LoVo (cell line): ENCODE results near the gene MCF2.

Experiments used
- DNase-seq: peaks from one replicate; pipeline ENCODE4 v3.0.0-alpha.2; 2016; ENCODE audit warnings: low spot score

The MCF2 gene

DNA sequence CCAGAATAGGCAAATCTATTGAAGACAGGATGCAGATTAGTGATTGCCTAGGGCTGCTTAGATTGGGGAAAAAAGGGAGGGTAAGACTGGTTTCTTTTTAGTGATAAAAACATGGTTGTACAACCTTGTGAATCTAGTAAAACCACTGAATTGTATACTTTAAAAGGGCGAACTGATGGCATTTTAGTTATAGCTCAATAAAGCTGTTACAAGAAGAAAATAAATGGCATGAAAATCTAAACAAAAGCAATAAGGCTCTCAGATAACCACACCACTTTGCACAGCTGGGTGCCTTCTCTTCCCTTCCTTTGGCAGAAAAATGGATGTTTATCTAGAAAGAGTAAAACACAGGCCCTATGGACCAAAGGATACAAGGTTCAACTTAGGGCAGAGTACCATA lies 107.9 kb downstream of the MCF2 start:
- DNase-seq, result no peak

DNA sequence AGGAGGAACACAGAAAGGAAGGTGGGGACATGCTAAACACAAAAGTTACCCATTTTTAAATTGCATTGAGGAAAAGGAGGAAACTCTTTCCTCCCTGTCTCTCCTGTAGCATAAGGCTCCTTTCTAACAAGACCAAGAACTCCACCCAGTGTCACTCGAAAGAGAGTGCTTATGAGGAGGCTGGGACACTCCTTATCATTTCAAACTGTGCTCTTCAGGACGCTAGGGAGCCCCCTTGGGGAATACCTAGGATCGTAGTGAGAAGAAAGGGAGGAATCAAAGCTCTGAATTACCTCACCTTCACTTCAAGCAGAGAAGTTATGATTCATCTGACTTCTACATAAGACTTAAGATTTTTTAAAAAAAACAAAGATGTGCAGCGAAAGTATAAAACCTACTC lies 111.9 kb downstream of the MCF2 start:
- no peak for DNase-seq

DNA sequence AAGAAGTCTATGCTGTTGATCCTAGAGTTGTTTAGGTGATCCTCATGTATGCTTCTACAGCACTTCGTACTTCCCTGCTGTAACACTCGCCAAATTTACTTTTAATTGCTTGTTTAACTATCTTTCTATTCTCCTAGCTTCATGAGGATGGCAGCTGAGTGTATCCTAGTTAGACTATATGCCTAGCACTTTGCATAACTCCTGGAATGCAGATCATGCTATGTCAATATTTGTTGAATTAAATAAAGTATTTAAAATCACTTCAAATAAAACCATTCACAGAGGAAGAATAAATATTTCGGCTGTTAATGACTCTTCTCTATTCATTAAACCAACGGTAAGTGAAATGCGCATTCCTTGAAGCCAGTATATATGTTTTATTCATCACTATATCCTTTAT lies 122.4 kb downstream of the MCF2 start:
- DNase-seq, result no peak

DNA sequence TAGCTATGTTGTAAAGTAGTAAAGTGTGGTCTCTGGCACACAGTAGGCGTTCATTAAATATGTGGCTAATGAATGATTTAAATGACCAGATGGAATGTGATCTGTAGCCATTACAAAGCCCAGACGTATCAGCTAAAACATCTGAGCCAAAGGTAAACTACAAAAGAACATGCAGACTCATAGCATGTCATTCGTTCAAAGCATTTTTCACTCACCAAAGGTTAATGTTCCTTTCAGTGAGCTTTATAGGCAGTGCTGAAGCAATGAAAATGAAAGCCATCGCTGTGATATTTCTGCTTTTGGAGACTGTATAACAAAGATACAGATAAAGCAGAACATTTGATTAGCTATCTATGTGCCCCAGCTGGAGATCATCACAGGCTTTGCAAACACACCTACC lies 126.9 kb downstream of the MCF2 start:
- DNase-seq, result no peak

DNA sequence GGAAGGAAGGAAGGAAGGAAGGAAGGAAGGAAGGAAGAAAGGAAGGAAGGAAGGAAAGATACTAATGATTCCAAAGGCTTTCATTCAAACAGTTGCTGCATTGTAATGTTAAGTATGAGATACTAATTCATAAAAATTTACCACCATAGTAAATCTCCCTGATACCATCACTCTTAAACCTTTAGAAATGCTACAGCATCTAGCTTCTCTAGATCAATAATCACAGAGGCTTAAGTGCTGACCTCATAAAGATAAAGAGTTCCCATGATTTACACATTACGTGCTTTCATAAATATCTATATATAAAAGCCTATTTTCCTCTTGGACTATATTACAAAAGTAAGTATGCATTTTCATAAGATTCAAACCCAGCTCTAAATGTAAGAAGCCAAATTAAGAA lies 141.0 kb downstream of the MCF2 start:
- no peak for DNase-seq

DNA sequence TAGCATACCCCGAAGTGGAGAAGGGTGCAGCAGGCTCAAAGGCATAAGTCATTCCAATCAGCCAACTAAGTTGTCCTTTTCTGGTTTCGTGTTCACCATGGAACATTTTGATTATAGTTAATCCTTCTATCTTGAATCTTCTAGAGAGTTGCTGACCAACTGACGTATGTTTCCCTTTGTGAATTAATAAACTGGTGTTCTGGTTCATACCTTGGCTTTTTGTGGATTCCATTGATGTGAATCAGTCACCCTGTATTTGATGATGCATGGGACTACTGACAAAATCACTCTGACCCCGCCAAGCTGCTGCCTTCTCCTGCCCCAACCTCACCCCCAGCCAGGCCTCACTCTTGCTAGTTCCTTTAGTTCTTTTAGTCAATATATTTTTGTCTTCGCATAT lies 144.7 kb downstream of the MCF2 start:
- DNase-seq, result no peak

DNA sequence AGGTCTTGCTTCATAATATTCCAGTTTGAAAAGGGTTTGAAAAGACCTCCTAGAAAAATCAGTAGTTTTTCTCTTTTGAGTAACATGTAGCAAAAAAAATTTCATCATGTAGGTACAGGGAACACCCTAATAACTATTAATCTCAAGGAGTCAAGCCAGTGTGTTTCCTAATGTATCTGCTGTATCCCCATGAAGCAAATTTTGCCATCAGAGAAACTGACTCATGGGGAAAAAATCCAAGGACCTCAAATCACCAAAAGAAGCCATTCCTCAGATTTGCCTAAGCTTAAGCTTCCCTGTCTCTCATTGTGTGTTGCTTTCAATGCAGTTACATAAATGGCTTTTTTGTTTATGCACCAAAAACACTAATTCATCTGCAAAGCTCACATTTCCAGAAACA lies 147.7 kb downstream of the MCF2 start:
- no peak for DNase-seq

DNA sequence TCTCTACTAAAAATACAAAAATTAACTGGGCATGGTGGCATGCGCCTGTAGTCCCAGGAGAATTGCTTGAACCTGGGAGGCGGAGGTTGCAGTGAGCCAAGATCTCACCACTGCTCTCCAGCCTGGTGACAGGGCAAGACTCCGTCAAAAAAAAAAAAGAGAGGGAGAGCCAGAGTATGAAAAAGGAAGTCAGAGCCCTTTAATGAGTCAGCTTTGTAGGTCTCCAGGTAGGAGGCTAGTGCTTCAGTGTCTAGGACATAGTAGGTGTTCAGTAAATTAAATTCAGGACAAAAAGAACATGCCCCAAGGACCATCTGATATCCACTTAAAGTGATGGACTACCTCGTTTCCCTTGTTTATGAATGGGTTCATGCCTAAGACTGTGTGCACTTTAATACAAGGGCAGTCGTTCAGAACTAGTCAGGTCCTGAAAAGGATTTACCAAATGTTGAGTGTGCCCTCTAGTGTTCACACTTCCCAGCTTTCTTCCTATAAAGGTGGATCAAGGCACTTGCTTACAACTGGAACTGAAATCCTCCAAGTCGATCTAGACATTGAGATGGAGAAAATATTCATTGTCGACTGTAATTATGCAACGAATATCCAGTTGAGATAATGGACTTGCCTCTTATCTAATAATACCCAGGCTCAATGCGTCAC lies 148.5 kb downstream of the MCF2 start:
- DNase-seq, result peak; percentile 25

DNA sequence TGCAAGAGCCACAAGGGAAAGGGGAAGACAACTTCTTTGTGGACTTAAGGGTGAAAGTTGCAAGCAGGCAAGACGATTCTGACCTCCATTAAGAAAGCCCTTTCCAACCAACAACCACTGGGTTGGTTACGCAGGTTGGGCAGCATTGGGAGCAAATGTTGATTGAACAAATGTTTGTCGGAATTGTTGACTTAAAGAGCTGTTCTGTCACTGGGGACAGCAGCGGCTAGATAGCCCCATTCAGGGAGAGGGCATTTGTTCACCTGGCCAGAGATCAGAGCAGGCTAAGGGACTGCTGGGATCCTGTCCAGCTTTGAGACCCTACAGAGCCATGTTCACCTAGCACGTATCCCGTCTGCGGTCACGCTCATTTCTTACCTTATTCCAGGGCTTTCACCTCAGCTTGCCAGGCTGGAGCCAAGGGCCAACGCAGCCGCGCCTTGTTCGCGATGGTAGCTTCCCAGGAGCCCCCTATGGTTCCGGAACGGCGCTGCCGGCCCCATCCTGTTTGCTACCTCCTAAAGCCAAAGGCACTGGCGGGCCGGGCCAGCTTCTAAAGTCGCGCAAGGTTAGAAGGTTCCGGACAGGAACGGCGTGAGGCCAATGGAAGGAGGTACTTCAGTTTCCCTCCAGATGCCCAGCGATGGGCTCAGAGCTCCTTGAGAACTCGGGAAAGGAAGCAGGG lies 152.8 kb downstream of the MCF2 start:
- no peak for DNase-seq

DNA sequence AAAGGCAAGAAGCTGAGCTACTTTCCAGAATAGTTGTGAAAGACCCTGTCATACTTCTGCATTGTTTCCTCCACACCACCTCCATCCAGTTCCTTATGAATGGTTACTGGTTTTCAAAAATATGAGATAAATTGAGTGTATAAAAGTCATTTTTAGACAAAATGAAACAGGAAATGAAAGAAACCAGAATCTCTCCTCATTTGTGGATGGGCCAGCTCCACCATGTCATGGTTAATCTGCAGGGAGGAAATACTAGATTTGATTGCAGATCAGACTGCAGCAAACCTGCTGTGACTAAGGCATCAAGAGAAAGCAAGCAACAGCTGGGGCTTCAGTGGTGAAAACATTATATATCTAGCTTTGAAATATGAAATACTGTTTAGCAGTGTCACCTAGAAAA lies 153.6 kb downstream of the MCF2 start:
- DNase-seq, result no peak

DNA sequence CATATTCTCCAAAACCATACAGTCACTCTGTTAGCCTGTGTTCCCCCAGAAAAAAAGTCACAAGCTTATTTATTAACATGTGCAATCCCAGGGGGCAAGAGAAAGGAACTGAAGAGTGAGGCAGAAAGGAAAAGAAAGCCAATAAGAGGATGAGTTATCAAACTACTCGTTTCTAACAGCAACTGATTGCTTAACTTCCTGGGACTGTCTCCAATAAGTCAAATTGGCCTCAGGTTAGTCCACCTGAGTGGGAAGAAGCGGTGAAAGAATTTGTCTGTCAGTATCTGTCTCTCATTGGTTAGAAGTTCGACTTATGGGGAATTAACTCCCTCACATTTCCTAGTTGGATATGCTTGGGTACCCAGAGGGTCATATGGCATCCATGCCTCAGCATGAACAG lies 163.4 kb downstream of the MCF2 start:
- no peak for DNase-seq

DNA sequence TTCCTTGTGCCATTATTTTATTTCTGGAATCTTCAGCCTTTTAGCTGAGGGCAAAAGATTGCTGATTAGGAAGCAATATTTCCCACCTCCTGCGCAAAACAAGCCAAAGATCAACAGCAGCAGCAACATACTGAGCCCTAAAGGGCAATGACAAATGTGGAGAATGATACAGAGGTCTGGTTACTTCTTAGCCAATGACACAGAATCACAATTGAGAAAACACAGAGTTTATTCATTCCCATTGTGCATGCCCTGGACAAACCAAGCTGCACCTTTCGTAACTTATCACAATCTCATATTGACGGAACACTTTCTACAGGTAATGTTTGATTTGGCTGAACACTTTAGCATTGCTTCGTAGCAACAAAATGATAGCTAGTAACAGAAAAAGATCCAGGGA lies 164.0 kb downstream of the MCF2 start:
- DNase-seq, result no peak

DNA sequence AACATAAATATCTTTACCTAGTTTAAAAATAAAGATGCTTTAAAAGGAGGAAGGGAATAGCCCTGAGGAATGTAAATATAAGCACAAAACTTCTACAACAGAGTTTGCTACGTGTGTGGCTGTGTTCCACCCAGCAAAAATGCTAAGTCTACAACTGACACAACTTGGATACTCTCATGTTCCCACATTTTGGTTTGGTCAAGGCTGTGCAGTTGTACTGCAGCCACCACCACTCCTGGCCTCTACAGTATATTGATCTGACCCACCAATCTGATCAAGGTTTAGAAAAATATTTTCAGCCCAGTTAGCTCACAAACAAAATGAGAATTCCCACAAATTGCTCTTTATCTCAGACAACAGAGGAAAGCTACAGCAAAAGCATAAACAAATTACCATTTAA lies 165.3 kb downstream of the MCF2 start:
- no peak for DNase-seq

DNA sequence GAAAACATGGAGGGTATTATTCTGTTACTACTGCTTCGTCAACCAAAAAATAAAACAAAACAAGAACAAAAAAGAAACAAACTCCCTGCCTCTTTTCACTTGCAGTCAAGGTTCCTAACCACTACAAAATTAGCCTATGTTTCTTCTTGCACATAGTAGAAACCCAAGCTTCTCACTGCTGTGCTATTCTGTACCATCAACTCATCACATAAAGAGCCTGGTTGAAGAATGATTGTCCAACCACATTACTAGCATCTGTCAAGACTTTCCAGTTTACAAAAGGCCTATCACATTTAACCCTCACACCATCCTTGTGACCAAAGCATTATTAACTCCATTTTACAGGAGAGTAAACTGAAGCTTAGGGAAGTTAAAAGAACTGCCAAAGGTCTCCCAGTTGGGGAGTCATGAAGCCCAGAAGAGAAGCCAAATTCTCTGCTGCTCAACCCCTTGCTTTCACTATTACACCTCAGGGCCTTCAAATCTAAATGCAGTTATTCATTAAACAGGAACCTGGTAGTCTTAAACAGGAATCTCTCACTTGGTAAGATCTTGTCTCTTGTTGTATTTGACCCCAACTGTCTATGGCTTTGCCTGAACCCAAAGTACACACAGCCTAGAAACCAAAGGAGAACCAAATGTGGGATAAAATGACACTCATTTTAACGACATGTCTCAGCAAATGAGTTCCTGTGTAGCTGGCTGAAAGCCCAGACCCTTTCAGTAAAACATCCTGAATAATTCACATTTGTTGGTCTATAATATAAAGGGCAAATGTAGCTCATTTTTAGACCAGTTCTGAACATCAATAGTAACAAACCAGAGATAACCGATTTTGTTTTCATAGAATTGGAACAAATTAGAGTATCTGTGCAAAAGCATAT lies 168.8 kb downstream of the MCF2 start:
- DNase-seq, result no peak

DNA sequence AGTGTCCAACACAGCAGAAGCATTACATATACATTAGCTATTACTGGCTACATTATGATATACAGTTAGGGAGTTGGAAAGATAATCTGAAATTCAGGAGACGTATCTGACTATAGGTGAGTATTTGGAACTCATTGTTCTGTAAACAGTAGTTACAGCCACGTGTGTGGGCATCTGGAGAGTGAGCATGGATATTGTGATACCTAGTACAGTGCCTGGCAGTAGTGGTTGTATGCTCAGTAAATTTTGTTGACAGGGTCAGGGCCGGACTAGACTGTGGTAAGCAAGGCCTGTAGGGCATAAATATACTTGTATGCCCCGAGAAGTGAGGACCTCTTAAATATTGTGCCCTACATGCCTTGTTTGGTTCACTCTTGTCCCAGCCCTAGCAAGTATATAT lies 174.5 kb downstream of the MCF2 start:
- DNase-seq, result no peak

DNA sequence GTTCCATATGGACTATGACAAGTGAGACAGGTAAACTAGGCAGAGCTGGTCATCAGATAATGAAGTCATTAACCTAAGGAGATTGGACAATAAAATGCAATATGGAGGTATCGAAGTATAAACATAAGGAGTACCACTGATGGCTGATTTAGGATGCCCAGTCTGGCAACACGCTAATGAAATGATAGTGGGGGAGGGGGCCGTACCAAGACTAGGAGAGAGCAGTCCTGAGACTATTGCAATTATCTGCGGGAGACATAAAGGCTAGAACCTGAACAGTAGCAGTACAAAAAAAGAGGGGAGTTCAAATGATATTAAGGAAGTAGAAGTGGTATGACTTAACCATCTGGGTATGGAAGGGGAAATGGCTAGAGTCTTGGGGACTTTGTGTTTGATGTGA lies 175.1 kb downstream of the MCF2 start:
- DNase-seq, result no peak
